ENCODE measurements around the gene CNGB1. TPM values are rescaled to one million over a fixed set of nuclear protein-coding genes. Genes with fewer than 3 reads are reported as not detected.
"Not testable (repeated sequence)": the region's sequence is repeated elsewhere in the genome, so short reads cannot be mapped to it uniquely, and the experiment has no call there.

The CNGB1 gene
- total RNA-seq, 1 donor = not detected

- no peak for DNase-seq (ENCODE audit: low read depth)
- H3K4me3 ChIP-seq (ENCODE audit: low read depth, low read length) = no peak overlapping the region
- TF ChIP-seq CTCF (IDR thresholded peaks at IDR 0.05; ENCODE audit: insufficient read depth, low read depth, low read length) = no peak
Observed at GRCh38 chr16:57882206-57882605, 88.7 kb downstream of the CNGB1 start.

GRCh38 chr16:57878586-57878985 lies 92.3 kb downstream of the CNGB1 start:
- no peak for DNase-seq (ENCODE audit: low read depth)
- no peak for TF ChIP-seq CTCF (IDR thresholded peaks at IDR 0.05; ENCODE audit: insufficient read depth, low read depth, low read length)
- no peak overlapping the region for H3K4me3 ChIP-seq (ENCODE audit: low read depth, low read length)

- no peak for TF ChIP-seq CTCF (IDR thresholded peaks at IDR 0.05; ENCODE audit: insufficient read depth, low read depth, low read length)
- no peak overlapping the region for H3K4me3 ChIP-seq (ENCODE audit: low read depth, low read length)
- no peak for DNase-seq (ENCODE audit: low read depth)
Observed at GRCh38 chr16:57876210-57876609, 94.7 kb downstream of the CNGB1 start.

GRCh38 chr16:57875347-57875746 lies 95.6 kb downstream of the CNGB1 start:
- no peak overlapping the region for H3K4me3 ChIP-seq (ENCODE audit: low read depth, low read length)
- TF ChIP-seq CTCF (IDR thresholded peaks at IDR 0.05; ENCODE audit: insufficient read depth, low read depth, low read length) = no peak
- no peak for DNase-seq (ENCODE audit: low read depth)

- no peak for TF ChIP-seq CTCF (IDR thresholded peaks at IDR 0.05; ENCODE audit: insufficient read depth, low read depth, low read length)
- no peak for DNase-seq (ENCODE audit: low read depth)
Observed at GRCh38 chr16:57873218-57873617, 97.7 kb downstream of the CNGB1 start.

GRCh38 chr16:57872764-57873163 lies 98.2 kb downstream of the CNGB1 start:
- H3K4me3 ChIP-seq (ENCODE audit: low read depth, low read length); DNase-seq (ENCODE audit: low read depth): not testable (repeated sequence)

More at GRCh38 chr16:57873218-57873617, 97.7 kb downstream of the CNGB1 start:
- no peak overlapping the region for H3K4me3 ChIP-seq (ENCODE audit: low read depth, low read length)

GRCh38 chr16:57871456-57871855 lies 99.5 kb downstream of the CNGB1 start:
- no peak for TF ChIP-seq CTCF (IDR thresholded peaks at IDR 0.05; ENCODE audit: insufficient read depth, low read depth, low read length)
- peak; percentile 48 for DNase-seq (ENCODE audit: low read depth)
- no peak overlapping the region for H3K4me3 ChIP-seq (ENCODE audit: low read depth, low read length)
